ENCODE results near the gene NCR2.

The NCR2 gene

DNA sequence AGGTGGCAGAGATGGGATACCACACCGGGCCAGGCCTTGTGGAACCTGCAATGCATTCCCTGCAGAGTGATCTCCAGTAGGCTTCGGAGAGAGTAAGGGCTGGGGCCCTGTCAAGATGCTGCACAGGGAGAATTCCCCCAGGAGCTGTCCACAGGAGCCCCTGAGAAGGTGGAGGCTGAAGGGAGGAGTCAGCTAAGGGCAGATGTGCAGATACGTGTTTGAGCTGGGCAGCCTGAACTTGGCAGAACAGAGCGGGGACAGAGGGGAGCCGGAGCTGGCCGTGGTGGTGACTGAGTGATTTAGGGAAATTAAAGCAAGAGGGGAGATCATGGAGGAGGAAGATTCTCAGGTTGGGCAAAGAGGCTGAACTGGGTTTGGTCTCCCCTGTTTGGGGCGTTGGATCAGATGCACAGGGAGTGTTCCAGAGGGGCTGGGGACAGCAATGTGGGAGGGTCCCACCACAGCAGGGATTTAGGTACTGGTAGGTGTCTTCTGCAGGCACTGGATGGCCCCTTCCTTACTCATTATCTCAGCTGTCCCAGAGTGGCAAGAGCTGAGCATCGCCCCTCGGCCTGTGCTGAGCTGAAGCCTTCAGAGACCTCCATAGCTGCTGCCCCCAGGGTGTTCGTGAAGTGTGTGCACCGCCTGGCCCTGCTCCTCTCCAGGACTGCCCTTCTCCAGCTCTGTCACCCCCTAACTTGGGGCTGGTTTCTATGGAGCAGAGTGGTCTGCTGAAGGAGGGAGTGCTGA lies 3.8 kb upstream of the NCR2 start:
- DNase-seq = no peak

GRCh38 chr6:41332241-41332640 lies 3.2 kb upstream of the NCR2 start:
- DNase-seq = no peak

DNA sequence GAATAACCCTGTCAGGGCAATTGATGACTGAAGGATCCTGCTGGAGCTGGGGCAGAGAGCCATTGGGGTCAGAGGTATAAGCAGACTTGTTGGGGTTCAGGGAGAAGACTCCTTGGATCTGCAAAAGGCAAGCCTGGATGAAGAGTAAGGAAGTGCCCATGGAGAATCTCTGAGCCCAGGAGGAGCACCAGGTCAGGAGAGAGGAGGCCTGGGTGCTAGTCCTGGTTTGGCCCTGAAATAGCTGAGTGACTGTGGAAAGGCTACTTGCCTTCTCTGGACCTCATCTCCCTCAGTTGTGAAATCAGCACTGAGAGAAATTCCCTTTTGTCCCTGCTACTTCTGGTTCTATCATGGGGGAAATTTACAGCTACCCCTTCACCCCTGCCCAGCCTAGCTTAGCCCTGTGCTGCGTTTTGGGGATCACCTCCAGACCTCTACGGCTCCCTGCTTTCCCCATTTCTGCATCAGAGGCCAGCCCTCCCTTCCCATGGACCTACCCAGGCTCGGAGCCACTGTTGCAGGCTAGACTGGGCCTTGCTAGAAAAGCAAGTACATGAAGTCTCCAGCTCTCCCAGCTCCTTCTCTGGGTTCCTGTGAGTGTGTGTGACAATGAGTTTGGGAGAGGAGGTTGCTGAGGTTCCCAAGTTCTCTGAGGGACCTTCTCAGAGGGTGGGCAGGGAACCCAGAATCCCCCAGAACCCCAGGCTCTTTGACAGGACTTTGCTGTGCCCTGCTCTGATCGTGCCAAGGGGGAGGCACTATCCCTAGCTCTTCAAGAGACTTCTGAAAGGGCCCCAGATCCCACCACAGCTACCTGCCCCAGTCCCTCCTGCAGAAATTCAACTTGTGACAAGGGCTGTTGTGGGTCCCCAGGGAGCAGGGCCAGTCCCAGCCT lies 2.3 kb upstream of the NCR2 start:
- DNase-seq = no peak

DNA sequence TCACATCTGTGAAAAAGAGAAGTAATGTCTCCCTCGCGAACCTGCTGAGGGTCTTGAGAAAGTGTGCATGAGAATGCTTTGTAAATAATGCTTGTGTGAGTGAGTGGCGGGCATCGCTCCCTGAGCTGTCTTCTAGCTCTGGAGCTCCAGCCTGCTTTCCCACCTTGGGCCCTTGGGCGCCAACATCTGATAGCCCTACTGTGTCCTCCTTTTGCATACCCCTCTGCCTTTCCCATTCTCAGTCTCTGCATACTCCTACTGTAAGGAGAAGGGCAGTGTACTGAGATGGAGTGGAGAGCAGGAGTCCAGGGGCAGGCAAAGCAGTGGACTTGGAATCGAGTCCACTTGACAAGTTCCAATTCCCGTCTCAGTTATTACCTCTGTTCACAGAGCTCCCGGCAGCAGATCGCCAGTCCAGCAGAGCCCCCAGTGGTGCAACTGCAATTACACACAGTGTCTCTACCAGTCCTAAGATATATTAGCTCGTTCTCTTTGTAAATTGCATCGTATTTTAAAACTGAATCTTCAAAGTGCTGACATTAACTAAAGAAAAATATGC lies 847 bp upstream of the NCR2 start:
- no peak for DNase-seq

- DNase-seq = no peak
Measured at GRCh38 chr6:41335943-41336342, 535 bp downstream of the NCR2 start.

- no peak for DNase-seq
Measured at GRCh38 chr6:41336824-41337223, 1.4 kb downstream of the NCR2 start.

- DNase-seq = no peak
Measured at GRCh38 chr6:41337709-41338108, 2.3 kb downstream of the NCR2 start.

GRCh38 chr6:41338659-41339058 lies 3.3 kb downstream of the NCR2 start:
- no peak for DNase-seq

DNA sequence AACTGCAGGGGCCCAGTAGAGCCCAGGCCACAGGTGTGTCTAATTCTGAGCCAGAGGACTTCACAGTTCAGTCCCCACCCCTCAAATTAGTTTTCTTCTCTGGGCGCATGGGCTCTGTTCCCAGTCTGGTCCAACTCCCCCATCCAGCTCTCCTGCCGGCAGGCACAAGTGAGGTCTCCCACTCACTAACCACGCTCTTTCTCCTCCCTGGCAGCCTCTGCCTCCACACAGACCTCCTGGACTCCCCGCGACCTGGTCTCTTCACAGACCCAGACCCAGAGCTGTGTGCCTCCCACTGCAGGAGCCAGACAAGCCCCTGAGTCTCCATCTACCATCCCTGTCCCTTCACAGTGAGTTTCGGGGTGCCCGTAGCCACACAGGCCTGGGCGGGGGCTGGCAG lies 6.2 kb downstream of the NCR2 start:
- DNase-seq = no peak

GRCh38 chr6:41342241-41342640 lies 6.8 kb downstream of the NCR2 start:
- no peak for DNase-seq

GRCh38 chr6:41343641-41344187 lies 8.3 kb downstream of the NCR2 start:
- no peak for DNase-seq

DNA sequence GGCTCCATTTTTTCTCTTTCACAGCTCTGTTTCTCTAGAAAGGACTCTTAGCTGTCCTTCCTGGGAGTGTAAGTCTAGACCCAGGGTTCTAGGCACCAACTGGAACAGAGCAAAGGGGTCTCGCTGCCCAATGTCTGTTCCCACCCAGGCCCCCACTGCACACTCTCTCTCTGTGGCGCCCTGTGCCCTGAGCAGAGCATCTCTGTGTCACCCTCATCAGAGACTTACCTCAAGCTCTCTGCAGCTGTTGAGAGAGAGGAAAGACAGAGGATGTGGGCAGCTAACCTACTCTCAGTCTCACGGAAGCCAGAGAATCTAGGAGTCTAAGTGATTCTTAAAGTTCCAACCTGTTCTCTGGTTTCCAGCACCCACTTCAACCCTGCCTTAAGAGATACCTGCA lies 9.5 kb downstream of the NCR2 start:
- peak; percentile 30 to 43 for DNase-seq

GRCh38 chr6:41345901-41346300 lies 10.5 kb downstream of the NCR2 start:
- DNase-seq = no peak

- no peak for DNase-seq
Measured at GRCh38 chr6:41346441-41346840, 11.0 kb downstream of the NCR2 start.

GRCh38 chr6:41347378-41348050 lies 12.1 kb downstream of the NCR2 start:
- DNase-seq = no peak

- no peak for DNase-seq
Measured at GRCh38 chr6:41348934-41349333, 13.5 kb downstream of the NCR2 start.

DNA sequence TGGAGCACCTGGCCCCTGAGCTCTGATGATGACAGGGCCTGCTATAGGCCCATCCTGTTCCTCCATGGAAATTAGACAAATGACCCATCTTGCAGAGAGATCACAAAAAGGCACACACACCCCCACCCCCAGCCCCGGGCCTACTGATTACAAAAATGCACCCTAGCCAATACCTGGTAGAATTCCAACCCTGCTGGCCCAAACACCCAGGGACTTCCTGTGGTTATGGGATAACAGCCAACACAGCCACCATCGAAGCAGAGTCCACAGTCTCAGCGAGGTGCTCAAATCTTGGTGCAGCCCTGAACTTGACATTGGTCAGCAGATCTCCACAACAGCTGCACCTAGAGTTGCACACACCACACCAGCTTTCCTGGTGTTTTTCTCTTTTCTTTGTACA lies 17.0 kb downstream of the NCR2 start:
- no peak for DNase-seq

- DNase-seq = no peak
Measured at GRCh38 chr6:41352907-41353306, 17.5 kb downstream of the NCR2 start.

DNA sequence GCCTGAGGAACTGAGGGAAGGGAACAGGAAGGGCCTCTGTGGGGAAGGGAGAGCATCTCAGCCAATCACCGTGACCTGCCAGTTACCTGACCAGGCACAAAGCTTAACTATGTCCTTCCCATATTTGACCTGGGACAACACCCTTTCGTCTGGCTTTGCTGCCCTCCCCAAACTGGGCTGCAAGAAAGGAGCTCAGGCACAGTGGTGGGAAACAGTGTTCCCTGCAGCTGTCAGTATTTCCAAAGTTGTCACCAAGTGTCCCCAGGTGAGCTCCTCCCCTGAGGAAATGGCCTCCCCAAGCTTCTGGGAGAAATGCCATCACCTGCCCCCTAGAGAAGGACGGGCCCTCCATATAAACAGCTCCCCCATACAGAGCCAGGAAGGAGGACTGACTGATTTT lies 17.9 kb downstream of the NCR2 start:
- no peak for DNase-seq

GRCh38 chr6:41355952-41356351 lies 20.5 kb downstream of the NCR2 start:
- no peak for DNase-seq

GRCh38 chr6:41356825-41357224 lies 21.4 kb downstream of the NCR2 start:
- no peak for DNase-seq

DNA sequence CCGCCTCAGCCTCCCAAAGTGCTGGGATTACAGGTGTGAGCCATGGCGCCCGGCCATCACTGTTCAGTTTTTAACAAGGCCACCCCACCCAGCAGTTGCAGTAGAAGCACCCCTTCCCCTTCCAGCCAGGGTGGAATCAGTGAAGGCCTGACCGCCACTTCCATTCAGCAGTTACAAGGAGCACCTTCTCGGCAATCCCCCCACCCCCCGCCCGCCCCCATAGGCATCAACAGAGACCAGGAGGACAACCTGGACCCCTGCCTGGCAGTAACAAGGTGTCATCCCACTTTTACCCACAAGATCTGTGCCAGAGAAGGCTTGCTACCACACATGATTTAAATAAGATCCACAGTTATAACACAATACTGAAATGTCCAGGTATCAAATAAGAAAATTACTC lies 23.1 kb downstream of the NCR2 start:
- DNase-seq = no peak
